HTERT RPE-1 (cell line): Measurements from ENCODE around the gene PDE6A.
"Not testable (repeated sequence)": the region's sequence is repeated elsewhere in the genome, so short reads cannot be mapped to it uniquely, and the experiment has no call there.

Experiments
- in situ Hi-C: fragments of 300-500 bp; cut with MboI; formaldehyde crosslinking; loops from 4 replicates; pipeline ENCODE4 v1.14.3; 2020; ENCODE audit warnings: low sequenced_read_pairs

The PDE6A gene

GRCh38 chr5:149898811-149899210 lies 45.8 kb downstream of the PDE6A start:
- in situ Hi-C loops = no loop called here

DNA sequence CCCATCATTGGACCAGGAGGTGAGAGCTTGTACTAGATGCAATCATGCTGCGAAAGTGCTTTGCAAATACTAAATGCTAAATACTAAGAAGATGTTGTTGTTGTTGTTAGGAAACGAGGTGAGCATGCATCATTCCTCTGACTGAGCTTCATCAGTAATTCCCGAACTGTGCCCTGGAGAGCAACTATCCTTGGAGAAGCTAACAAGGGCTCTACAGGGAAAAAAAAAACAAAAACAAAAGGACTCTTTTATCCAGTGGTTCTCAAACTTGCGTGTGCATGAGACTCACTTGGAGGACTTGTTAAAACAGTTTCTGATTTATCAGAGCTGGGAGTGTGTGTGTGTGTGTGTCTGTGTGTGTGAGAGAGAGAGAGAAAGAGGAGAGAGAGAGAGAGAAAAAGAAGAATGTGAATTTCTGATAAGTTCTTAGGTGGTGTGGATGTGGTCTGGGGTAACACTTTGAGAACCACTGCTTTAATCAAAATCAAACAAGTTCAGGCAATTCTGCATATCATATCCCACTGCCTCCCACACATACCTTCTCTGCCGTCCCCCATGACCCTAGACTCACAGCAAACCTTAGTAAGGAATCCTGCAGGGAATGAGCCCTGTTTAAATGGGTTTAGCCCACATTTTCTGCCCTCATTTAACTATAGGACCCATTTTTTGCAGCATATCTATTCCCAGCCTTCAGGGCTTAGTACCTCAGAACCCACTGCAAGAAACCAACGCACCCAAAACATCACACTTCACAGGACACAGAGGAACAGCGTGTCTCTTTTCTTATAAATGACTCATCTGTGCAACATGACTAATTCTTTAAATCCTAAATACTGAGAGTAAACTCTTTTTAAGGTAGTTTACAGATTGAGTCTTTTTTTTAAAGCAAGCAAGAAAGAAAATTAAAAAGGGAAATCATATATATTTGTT lies 48.9 kb downstream of the PDE6A start:
- in situ Hi-C loops = no loop called here

DNA sequence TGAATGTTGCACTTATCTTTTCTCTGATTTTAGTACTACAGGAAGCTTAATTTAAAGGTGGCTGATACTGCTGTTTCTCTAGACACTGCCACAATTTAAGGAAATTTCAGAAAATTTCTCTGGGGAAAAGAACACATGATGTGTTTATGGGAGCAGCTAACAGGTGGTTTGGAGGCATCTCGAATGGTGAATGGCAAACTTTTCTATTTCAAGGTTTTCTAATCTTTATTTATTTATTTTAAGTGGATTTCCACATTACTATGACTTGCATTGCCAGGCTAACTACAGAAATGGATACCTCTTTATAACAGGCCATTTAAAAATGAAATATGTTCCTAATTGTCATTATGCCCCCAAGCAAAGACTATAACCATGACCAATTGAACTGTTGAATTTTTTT lies 50.4 kb downstream of the PDE6A start:
- in situ Hi-C loops = no loop called here

DNA sequence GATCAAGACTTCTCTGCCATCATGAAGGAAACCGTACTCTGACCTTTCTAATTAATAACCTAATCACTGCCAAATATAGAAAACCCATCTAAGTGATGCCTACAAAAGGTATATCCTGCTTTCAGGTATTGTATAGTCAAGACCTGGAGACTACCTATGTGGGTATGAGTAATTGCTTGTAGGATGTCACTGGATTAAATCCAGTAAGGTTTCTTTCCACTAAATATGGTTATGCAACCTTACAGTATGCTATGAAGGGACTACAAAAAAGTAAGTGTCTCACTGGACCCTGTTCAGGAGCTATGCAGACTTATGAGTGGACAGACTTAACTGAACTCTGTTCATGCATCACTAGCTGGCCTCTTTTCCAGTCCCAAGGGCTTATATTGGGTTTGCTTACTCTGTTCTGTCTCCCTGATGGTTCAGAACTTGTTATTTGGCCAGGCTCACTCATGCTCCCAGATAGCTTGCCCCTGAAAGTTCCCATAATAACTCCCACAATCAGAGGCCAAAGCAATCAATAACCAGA lies 51.1 kb downstream of the PDE6A start:
- in situ Hi-C loops = no loop called here

GRCh38 chr5:149892594-149892993 lies 52.0 kb downstream of the PDE6A start:
- in situ Hi-C loops = no loop called here

DNA sequence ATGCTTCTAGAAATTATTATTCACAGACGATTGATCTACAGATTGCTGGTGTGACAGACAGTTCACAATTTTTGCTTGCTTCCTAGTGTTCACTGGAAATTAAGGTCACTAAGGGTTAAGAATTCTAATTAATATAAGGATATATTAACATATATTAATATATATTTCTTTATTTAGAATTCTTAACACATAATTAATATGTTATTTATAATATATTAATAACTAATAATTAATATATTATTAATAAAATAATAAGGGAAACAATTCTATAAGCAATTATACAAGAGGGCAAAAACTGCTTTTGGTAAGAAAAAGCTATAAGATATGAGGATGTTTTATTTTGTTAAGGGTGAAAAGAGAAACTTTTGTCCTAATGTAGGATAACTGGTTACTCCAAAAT lies 56.3 kb downstream of the PDE6A start:
- in situ Hi-C loops = no loop called here

GRCh38 chr5:149887622-149888183 lies 56.9 kb downstream of the PDE6A start:
- in situ Hi-C loops = no loop called here

- in situ Hi-C loops = no loop called here
Measured at GRCh38 chr5:149886692-149887470, 57.7 kb downstream of the PDE6A start.

DNA sequence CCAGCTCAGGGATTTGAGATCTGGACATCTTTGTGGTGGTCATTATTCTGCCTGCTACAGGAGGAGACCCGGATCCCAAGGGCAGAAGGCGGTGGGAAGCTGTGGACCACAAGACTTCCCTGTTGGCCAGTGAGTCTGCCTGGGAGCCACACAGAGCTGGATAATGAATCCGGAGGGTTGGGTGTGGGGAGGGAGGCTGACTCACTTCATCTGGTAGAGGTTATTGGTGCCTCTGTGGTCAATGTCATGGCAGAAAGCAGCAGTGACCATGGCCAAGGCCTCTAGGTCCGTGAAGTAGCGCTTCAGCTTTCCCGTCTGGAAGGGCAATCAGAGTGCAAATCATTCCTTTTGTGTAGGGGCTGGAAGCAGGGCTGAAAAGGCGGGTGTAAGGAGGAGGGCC lies 58.5 kb downstream of the PDE6A start:
- in situ Hi-C loops = no loop called here

DNA sequence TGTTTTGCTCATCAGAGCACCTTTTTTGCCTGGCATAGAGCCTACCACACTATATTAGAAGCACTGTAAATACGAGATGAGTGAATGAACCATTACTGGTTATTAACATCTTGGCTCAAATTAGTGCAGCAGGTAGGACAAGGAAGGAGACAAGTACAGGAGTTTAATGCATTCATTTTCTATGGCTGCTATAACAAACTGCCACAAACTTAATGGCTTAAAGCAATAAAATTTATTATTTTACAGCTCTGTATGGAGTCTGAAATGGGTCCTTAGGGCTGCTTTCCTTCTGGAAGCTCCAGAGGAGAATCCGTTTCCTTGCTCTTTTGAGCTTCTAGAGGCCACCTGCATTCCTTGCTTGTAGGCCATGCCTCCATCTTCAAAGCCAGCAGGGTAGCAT lies 59.1 kb downstream of the PDE6A start:
- in situ Hi-C loops = no loop called here

- in situ Hi-C loops = no loop called here
Measured at GRCh38 chr5:149883550-149883949, 61.0 kb downstream of the PDE6A start.

DNA sequence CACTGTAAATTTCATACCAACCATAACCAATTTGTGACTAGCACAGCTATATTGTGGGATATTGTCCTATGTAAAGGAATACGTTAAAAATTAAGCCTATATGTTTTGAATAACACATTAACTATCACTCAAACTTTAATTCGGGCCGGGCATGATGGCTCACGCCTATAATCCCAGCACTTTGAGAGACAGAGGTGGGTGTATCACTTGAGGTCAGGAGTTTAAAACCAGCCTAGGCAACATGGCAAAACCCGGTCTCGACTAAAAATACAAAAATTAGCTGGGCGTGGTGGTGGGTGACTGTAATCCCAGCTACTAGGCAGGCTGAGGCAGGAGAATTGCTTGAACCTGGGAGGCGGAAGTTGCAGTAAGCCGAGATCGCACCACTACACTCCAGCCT lies 62.0 kb downstream of the PDE6A start:
- in situ Hi-C loops = not testable (repeated sequence)

- in situ Hi-C loops = no loop called here
Measured at GRCh38 chr5:149881874-149882273, 62.7 kb downstream of the PDE6A start.

GRCh38 chr5:149881069-149881622 lies 63.4 kb downstream of the PDE6A start:
- in situ Hi-C loops = no loop called here

- in situ Hi-C loops = not testable (repeated sequence)
Measured at GRCh38 chr5:149879593-149879992, 65.0 kb downstream of the PDE6A start.

GRCh38 chr5:149878371-149878770 lies 66.2 kb downstream of the PDE6A start:
- in situ Hi-C loops = no loop called here

DNA sequence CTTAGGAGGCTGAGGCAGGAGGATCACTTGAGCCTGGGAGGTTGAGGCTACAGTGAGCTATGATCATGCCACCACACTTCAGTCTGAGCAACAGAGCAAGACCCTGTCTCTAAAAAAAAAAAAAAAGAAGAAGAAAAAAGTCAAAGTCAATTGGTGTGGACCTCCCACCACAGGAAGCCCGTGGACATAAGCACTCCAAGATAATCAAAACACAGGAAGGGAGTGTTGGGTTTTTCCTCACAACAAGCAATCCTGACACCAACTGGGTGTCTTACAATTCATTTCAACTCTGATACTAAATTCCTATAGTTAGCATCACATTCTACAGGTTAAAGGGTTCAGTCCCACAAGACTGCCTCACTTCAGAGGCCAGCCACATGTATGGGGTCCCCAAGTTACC lies 70.7 kb downstream of the PDE6A start:
- in situ Hi-C loops = no loop called here

GRCh38 chr5:149872351-149873040 lies 72.1 kb downstream of the PDE6A start:
- in situ Hi-C loops = no loop called here

GRCh38 chr5:149871471-149871870 lies 73.1 kb downstream of the PDE6A start:
- in situ Hi-C loops = no loop called here

- in situ Hi-C loops = no loop called here
Measured at GRCh38 chr5:149870697-149871096, 73.9 kb downstream of the PDE6A start.

GRCh38 chr5:149870232-149870631 lies 74.4 kb downstream of the PDE6A start:
- in situ Hi-C loops = no loop called here
